HG02571 (cell line): Measurements from ENCODE around the gene CCR3.
"Not testable (repeated sequence)": the region's sequence is repeated elsewhere in the genome, so short reads cannot be mapped to it uniquely, and the experiment has no call there.

Source experiments
- ATAC-seq: cut with Tn5 transposase; IDR thresholded peaks from one replicate; pipeline ENCODE4 v1.9.1; 2021; ENCODE audit warnings: mild to moderate bottlenecking, moderate library complexity; ENCODE audit not compliant: unreplicated experiment

Gene CCR3

DNA sequence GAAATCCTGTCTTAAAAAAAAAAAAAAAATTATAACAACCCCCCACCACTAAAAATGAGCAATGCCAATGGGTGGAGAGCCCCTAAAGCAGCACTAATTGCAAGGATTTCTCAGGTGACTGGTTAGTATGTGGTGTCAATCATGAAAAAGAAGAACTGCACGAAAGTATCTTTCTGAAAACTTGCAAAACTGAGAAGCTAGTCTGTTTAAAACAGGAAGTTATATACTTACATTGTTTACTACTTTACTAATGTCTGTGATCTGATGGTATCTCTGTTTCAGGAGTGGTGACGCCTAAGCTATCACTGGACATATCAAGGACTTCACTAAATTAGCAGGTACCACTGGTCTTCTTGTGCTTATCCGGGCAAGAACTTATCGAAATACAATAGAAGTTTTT lies at the start of gene CCR3:
TSS of gene CCR3 (plus strand) at position 341 of the 400 bp plus-strand sequence. CDS start 22,699 bp downstream, outside the sequence.
- no peak for ATAC-seq

DNA sequence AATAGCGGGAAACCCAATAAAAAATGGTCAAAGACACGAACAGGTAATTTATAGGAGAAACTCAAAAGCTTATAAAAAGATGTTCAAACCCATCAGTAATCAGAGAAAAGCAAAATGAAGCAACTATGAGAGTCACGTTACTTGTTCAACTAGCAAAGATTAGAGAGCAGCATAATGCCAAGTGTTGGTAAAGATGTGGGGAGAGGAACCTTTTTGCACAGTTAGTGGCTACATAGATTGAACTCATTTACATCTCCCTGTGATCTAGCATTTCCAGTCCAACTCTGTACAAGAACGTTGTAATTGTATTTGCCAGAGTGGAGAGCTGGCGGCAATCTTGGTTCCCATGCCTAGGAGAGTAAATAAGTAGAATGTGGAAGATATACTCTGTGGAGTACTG lies 49.3 kb upstream of the CCR3 start:
- ATAC-seq: no peak

DNA sequence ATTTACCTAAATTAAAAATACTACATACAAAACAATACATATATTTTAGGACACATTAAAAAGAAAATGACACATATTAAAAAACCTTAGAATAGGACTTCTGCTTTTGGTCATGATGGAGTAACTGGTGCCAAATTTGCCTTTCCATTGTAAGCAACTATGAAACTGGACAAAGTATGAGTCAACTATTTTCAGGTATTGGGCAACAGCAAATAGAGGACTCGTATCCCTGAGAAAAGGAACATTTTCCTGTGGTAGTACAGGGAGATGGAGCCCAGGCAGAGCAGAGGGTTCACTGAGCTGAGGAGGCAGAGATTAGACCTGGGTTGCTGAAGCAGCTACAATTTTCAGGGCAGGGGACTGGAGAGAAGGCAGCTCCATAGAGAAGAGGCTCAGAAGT lies 48.8 kb upstream of the CCR3 start:
- no peak for ATAC-seq

DNA sequence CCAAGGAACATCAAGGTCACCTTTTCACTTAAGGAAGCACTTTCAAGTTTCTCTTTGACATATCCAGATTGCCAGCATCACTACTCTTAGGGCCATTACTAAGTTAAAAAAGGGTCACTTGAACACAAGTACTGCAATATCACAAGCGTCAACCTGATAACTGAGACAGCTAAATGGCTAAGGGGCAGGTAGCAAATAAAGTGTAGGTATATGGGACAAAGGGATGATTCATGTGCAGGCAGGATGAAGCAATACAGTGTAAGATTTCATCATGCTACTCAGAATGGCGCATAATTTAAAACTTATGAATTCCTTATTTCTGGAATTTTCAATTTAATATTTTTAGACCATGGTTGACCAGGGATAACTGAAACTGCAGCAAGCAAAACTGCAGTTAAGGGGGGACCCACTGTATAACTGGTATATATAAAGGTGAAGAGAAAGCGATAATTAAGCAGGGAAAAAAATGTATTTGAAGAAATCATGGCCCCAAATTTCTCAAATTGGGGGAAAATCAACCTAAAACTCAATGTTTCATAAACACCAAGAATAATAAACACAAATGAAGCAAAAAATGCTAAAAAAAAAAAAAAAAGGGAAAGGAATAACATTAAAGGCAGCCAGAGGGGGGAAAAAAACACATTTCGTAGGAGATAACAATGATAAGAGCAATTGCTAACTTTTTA lies 47.2 kb upstream of the CCR3 start:
- no peak for ATAC-seq

DNA sequence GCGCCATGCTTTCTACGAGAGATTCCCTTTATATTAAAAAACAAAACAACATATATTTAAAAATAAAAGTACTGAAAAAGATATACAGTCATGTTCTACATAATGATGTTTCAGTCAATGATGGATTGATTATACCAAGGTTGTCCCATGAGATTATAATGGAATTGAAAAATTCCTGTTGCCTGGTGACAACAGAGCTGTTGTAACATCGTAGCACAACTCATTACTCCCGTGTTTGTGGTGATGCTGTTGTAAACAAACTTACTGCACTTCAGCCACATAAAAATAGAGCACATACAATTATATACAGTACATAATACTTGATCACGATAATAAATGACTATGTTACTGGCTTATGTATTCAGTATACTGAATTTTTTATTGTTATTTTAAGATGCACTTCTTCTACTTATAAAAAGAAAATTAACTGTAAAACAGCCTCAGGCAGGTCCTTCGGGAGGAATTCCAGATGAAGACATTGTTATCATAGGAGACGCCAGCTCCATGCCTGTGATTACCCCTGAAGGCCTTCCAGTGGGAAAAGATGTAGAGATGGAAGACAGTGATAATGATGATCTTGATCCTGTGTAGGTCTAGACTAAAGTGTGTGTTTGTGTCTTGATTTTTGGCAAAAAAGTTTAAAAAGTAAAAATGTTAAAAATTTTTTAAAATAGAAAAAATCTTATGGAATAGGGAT lies 45.9 kb upstream of the CCR3 start:
- ATAC-seq: no peak

DNA sequence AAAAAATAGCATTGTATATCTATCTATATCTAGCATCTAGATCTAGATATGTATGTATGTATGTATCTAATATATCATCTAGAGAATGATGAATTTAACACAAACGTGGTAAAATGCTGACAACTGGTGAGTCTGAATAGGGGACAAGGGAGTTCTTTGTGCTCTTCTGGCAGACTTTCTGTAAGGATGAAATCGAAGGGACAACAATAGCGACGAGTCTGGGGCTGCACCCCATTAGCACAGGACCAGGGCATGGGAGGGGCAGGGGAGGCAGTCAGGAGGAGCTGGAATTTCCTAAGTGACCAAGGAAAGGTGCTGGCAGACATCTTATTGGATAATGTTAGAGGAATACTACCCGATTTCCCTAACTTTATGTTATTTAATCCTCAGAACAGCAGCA lies 42.0 kb upstream of the CCR3 start:
- no peak for ATAC-seq

DNA sequence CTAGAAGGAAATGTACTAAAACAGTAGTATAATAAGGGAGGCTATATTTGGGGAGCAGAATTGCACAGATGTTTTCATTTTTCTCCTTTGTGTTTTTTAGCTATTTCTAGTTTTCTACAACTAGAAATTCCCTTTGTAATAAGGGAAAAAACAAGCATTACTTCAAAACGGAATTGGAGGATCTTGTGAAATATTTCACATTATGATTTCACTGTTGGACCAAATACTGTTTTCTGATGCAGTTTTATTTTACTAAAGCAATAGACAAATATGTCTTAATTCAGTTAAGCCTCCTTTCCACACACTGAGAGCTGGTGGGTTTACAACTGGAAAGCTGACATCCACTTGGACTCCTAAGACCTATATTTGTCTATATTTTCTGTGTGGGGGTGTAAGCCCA lies 41.5 kb upstream of the CCR3 start:
- ATAC-seq: no peak

DNA sequence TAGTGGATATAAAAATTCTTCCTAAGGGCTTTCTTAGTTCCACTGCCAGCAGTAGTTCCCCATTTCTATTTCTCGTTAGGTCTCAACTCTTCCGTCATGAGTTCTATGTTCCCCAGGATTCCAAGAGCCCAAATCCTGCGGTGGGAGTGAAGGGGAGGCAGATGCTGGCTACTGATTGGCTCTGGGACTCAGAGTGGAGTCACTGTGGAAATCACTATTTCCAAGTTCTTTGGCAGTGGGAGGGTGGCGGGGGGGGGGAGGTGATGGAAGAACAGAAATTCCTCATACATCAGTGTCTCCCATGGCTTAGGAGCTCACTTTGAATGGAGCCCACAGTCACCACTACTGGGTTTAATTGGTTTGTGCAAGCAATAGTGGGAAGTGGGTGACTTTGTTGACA lies 39.7 kb upstream of the CCR3 start:
- no peak for ATAC-seq

DNA sequence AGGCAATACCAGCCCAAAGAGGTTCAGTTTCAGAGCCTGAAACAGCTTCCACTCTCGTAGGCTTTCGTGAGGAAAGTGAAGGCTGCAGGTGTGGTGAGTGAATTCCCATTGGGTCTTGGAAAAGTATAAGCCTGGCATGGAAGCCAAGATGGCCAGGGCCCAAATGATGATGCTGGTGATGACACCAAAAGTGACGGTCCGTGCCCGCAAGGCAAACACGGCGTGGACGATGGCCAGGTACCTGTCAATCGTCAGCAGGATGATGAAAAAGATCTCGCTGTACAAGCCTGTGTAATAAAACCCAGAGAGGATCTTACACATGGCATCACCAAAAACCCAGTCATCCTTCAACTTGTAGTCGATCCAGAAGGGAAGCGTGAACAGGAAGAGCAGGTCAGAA lies 38.6 kb upstream of the CCR3 start:
- ATAC-seq: no peak

DNA sequence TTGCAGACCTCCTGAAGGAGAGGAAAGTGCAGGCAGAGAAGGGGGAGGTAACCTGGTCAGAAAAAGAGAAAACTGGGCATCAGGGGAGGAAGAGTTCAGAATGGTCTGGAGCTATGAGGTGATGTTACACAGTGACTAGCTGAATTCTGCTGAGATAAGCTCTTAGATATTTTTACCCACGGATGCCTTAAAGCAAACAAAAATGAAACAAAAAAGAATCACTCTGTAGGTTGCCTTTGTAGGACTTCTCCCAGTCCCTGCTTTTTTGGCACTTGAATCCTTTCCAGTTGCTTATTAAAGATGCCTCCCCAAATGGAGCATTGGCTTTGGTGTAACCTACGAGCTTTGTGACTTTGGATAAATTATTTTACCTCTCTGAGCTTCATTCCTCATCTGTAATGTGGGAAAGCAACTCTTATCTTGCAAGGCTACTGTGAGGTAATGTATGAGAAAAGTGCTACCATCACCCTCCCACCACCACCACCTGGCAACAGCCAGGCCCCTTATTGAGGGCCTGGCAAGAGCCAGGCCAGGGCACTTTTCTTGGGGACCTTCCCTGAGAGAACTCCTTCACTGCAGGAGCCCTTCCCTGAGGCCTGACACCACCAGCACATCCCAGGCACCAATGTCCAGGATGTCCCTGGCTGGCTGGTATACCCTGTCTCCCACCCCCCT lies 36.8 kb upstream of the CCR3 start:
- ATAC-seq: no peak

DNA sequence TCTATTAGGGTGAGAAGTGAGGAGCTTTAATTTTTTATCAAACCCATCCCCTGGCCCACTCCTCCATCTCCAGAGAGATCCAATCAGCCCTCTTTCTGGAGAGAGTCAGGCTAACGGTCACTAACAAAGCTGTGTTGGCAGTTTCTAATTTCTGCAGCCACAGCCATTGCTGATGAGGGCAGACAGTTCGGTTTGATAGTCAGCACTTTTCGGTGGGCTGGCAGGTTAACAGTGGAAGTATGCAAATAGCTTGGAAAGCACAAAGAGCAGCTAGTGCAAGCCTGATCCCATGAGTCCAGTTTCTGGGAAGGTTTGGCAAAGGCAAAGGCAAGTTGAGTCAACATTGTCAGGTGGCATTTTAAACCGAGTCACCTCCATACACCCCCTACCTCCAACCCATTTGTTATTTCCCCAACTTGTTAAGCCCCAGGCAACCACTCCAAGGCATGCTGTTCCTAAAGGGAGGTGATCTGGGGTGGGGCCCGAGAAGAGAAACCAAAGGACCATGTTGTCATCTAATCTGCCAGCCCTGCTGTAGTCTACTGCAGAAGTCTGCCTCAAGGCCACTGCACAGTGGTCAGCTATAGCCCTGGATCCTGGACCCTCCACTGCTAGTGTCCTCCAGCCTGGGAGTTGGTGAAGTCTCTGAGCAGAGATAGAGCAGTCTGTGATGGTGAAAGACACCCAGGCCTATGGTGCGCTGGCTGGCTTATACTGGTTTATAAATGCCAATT lies 35.8 kb upstream of the CCR3 start:
- no peak for ATAC-seq

DNA sequence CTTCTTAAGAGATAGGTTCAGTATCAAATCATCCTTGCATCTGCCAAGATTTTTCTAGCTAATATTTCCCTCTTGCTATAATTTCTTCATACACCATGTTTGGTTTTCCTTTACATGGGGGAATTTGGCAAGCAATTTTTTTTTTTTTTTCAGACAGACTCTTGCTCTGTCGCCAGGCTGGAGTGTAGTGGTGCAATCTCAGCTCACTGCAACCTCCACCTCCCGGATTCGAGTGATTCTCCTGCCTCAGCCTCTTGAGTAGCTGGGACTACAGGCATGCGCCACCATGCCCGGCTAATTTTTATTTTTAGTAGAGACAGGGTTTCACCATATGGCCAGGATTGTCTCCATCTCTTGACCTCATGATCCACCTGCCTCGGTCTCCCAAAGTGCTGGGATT lies 34.7 kb upstream of the CCR3 start:
- ATAC-seq: not testable (repeated sequence)

DNA sequence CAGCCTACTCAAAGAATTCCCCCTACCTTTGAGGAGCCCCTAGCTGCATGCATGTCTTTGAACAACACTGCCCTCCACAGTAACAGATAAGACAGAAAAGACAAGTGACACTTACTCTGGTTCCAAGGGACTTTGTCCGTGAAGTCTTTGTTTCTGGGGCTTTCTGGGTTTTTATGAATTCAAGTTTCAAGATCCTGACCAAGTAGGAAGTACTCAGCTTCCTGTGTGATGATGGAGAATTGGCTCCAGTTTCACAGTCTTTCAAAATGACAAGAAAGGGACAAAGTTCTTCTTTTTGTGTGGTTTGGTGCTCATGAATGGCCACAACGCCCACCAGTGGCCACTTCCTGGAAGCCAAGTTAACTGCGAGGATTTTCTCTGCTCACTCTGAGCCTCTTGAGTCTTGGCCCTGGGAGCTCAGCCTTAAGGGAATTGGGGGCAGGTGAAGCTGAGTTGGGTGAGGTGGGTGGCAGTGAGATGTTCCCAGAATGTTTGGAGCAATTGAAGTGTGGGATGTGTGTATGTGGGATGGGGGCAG lies 34.0 kb upstream of the CCR3 start, which contains the start of gene CCR1:
TSS of gene CCR1 (minus strand) at position 147 of the 538 bp plus-strand sequence. CDS start 4,000 bp downstream, outside the sequence.
- ATAC-seq: no peak

DNA sequence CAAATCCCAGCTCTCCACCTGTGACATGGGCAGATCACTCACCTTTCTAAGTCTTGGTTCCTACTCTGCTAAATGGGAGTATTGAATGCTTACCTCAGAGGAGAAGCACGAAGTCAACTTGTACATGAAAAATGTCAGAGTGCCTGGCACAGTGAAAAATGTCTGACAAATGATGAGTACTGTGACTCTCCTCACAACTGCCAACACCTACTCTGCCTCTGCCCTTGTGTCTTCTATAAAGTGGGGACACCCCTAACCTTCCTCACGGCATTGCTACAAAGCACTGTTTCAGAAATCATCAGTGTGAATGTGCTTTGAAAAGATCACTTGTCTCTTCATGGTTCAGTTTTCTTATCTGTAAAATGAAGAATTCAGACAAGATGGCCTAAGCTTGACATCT lies 33.2 kb upstream of the CCR3 start:
- ATAC-seq: no peak

DNA sequence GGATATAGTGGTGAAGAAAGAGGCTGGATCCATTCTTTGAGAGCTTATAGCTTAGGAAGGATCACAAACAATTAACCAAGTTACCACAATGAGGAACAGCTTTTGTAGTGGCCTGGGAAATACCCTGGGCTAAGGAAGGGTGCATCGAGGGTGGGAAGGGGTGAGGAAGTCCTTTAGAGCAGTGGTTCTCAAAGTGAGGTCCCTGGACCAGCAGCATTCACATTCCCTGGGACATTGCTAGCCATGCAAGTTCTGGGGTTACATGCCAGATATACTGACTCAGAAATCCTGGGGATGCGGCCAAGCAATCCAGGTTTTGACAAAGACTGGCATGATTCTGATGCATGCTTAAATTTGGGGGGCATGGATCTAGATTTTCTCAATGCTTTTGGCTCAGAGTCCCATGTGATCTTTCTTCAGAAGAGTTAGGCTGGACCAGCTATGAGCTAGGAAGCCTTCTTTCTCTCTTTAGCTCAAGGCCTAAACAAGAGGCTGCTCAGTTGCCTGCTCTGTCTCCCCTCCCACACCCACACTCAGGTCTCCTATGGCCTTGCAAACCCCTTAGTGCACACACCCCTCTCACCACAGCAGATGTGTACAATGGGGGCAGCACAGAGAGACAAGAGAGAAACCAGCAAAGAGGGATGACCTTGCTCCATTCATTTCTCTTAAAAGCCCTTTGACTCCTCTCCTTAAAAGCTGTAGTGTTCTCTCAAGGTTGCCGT lies 32.4 kb upstream of the CCR3 start:
- ATAC-seq: no peak

DNA sequence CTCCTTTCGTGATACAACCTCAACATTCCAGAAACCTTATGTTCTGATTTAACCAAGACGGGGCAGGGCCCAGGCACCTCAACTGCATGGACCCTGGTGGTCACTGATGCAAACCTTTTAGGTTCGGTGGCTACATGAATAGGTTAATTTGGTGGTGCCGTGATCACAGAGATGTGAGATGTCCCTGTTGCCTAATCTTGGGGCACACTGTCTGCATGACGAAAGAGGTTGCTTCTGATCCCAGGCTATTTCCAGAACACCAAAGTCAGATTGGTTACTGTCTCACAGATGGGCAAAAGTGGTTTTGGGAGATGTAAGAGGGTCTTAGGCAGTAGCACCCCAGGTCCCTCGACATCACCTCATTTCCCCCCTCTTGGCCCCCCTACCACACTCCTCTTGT lies 30.2 kb upstream of the CCR3 start:
- no peak for ATAC-seq

DNA sequence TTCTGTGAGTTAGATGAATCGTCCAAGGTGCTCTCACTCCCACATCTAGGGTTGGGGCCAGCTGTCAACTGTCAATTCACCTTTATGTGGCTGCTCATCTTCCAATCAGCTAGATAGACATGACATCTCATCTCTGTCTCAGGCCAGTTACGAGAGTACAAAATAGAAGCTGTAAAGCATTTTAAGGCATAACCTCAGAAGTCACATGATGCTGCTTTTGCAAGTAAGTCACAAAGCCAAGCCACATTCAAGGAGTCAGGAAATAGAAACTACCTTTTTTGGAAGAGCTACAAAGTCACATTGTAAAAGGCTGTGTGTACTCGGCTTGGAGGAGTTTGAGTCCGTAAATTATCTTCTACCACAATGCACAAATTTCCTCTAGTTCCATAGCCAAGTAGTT lies 29.1 kb upstream of the CCR3 start:
- ATAC-seq: no peak

DNA sequence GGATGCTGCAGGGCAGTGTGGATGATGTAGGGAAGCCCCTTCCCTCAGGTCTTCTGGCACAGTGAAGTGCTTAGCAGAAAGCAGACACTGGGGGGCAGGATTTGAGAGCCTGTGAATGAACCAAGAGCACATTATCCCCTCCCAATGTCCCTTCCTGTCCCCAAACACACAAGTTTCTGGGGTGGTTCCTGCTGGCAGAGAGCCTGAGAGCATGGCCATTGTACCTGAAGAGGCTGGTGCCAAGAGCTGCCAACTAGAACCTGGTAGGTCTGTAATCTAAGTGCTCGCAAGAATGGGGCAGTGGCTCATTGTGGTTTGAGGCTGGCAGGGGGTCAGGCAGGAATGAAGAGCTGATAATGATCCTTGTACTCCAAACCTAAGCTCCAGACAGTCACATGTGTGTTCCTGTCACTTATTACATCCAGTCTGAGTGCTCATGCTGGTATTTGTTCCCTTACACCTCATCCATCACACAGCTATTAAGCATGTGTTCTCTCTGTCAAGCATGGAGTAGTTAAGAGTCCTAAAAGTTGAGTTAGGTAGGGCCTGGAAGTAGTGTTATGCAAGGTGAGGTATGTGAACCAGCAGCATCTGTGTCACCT lies 27.4 kb upstream of the CCR3 start:
- no peak for ATAC-seq

DNA sequence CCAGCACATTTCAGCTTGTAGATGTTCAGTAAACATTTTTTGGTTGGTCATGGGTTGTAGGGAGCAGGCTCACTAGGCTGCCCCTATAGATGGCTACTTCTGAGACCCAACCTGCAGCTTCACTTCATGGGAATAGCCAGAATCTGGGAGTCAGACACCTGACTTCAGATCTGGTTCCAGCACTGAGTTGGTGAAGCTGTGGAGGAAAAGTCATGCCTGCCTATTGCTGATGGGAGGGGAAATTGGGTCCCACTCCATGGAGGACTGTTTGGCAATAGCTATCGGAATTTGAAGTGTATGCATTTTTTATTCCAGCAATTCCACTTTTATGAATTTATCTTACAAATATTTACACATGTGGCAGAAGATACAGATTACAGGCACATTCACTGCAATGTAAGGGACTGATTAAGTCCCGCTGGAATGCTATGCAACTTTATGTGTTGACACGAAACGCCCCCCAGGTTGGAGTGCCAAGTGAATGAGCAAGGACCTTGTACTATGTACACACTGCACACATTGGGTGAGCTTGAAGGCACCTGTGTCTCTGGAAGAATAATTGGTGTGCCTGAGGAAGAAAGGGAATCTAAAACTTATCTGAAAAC lies 26.3 kb upstream of the CCR3 start:
- ATAC-seq: no peak
